ENCODE measurements around the gene CDK5. TPM values are rescaled to one million over a fixed set of nuclear protein-coding genes. Genes with fewer than 3 reads are reported as not detected.
A peak's percentile ranks its signal among the peaks of the same experiment; 100 is the strongest.

CDK5 gene
- total and polyA plus RNA-seq, 10 donors = 6.3 to 17.9 (median 9.7) TPM

DNA sequence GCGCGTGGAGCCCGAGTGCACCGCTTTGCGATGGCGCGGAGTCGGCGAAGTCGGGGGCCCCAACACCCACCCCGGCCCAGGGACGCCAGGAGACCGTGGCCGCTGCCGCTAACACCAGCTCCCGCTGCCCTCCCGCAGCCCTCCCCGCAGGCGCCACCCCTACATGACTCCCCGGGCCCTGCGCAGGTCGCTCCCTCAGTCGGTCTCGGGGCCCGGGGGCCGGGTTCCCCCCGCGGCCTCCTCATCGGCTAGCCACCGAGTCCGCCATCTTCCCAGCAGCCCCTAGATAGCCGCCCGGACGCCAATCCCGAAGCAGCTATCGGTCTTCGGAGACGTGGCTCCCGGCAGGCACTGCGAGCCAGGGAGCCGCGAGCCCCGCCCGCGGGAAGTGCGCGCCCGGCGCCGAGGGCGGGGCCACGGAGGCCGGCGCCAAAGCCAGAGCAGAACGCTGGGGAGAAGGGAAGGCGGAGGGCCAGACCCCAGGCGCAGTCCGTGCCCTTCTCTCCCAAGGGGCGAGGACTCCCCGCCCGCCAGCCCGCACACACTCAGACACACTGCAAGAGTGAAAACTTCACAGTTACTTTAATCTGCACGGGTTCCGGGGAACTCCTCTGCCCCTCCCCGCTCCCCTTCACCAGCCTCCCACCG lies 22.9 kb upstream of the CDK5 start, which contains the start of gene FASTK:
TSS of gene FASTK (minus strand) at position 288 of the 648 bp plus-strand sequence. CDS start at position 245, 43 bp downstream.
- Histone ChIP-seq H3K4me1 (peaks cover 47 to 79% (median 63%) of the 10 kb centered on the region in 6 donors), H3K27me3 (replicated peaks in 1 of 7) (peaks cover 0 to 7% (median 0%) of the 10 kb centered on the region in 7 donors)

DNA sequence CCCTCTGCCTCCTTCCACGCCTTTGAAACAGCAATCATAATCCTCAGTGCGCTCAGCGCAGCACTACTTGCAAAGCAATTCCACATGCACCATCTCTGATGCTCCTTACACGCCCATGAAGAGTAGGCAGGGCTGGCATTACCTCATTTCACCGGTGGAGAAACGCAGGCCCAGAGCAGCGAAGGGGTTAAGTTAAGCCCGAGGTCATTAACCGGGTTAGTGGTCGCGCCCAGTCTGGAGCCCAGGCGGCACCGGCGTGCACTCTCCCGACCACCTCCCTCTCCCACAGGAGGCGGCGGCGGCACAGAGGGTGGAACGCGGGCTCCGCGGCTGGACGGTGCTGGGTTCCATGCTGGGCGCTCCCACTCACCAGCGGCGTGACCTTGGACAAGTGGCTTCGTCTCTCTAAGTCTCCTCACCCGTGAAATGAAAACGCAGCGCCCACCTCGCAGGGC lies 22.4 kb upstream of the CDK5 start:
- peaks cover 43 to 74% (median 58%) of the 10 kb centered on the region in 6 donors for H3K4me1 ChIP-seq
- 1 to 7% (median 2%) methylated on average over 4 to 31 of the region's 31 CpGs for WGBS, 5 donors

More for the DNA sequence above, 22.9 kb upstream of the CDK5 start, which contains the start of gene FASTK:
- Histone ChIP-seq H3K36me3 (peaks cover 0 to 51% (median 16%) of the 10 kb centered on the region in 6 donors), H3K4me3 (peak within 1 kb of the TSS; percentile 81 to 98 (median 92)), H3K27ac (peak within 1 kb of the TSS; percentile 78 to 97 (median 94)), H3K9me3 (no peaks in the 10 kb centered on the region)
- 1 to 3% (median 3%) methylated on average over 26 to 66 of the region's 66 CpGs for WGBS, 5 donors
- peak; percentile 99 for DNase-seq
- intact Hi-C loops (cut with DNase I; ENCODE audit: low total_unique reads) = no loop called here
- TF ChIP-seq POLR2AphosphoS5 (IDR thresholded peaks at IDR 0.05) (peak; percentile 80 to 86 (median 85)), POLR2A (IDR thresholded peaks at IDR 0.05) (no peak)
- TF ChIP-seq, protein P1, sequence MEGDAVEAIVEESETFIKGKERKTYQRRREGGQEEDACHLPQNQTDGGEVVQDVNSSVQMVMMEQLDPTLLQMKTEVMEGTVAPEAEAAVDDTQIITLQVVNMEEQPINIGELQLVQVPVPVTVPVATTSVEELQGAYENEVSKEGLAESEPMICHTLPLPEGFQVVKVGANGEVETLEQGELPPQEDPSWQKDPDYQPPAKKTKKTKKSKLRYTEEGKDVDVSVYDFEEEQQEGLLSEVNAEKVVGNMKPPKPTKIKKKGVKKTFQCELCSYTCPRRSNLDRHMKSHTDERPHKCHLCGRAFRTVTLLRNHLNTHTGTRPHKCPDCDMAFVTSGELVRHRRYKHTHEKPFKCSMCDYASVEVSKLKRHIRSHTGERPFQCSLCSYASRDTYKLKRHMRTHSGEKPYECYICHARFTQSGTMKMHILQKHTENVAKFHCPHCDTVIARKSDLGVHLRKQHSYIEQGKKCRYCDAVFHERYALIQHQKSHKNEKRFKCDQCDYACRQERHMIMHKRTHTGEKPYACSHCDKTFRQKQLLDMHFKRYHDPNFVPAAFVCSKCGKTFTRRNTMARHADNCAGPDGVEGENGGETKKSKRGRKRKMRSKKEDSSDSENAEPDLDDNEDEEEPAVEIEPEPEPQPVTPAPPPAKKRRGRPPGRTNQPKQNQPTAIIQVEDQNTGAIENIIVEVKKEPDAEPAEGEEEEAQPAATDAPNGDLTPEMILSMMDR (IDR thresholded peaks at IDR 0.05 in 8 of 11, conservative IDR thresholded peaks at IDR 0.05 in 3 of 11) = peak in 2 of 11 experiments; percentile 14 to 28

DNA sequence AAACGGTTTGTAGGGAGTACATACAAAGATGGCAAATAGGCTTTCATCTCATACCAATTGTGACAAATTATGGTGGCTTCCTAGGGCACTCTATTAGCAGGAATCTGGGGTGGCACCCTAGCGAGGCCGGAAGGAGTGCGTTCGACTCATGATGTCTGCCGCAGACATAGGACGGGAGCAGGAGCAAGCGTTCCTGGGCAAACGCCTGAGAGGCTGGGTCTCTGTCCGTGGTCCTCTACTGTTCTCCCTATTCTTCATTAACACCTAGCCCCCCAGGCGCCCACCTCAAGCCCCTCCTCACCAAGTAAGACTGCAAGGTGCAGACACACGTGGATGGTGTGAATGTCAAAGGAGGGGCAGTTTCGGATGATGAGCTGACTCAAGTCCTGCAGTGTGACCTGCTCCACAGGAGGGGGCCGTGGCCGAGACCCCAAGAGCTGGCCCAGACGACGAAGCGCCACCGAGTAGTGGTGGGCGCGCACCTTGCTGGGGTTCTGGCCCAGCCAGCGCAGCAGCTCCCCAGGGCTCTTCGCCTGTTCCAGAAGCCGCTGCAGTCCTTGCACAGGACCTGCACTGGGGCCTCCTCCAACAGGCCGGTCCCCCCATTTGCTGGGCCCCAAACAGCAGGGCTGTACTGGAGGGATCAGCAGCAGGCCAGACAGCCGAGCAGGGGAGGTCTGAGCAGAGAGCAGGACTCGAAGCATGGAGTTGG lies 21.7 kb upstream of the CDK5 start:
- Histone ChIP-seq H3K27ac (peak overlapping the region in 4 of 8 donors; percentile 94 to 97 (median 95)), H3K4me3 (peak overlapping the region in 7 of 8 donors; percentile 90 to 98 (median 93)), H3K4me1 (peaks cover 41 to 69% (median 56%) of the 10 kb centered on the region in 6 donors), H3K36me3 (peaks cover 0 to 64% (median 29%) of the 10 kb centered on the region in 6 donors), H3K9me3 (no peaks in the 10 kb centered on the region), H3K27me3 (replicated peaks in 1 of 7) (no peaks in the 10 kb centered on the region)
- WGBS, 5 donors = 81 to 90% (median 85%) methylated on average over 17 to 27 of the region's 27 CpGs
- TF ChIP-seq POLR2AphosphoS5 (IDR thresholded peaks at IDR 0.05) (no peak), POLR2A (IDR thresholded peaks at IDR 0.05) (no peak)
- TF ChIP-seq, protein P1 (IDR thresholded peaks at IDR 0.05 in 8 of 11, conservative IDR thresholded peaks at IDR 0.05 in 3 of 11) = no peak
- intact Hi-C loops (cut with DNase I; ENCODE audit: low total_unique reads) = no loop called here
- peak; percentile 83 for DNase-seq

More for the DNA sequence above, 22.4 kb upstream of the CDK5 start:
- Histone ChIP-seq H3K36me3 (peaks cover 0 to 57% (median 21%) of the 10 kb centered on the region in 6 donors), H3K27ac (peak overlapping the region; percentile 78 to 97 (median 94)), H3K9me3 (no peaks in the 10 kb centered on the region), H3K27me3 (replicated peaks in 1 of 7) (peaks cover 0 to 1% (median 0%) of the 10 kb centered on the region in 7 donors), H3K4me3 (peak overlapping the region; percentile 81 to 98 (median 92))
- intact Hi-C loops (cut with DNase I; ENCODE audit: low total_unique reads) = no loop called here
- no peak for TF ChIP-seq POLR2AphosphoS5 (IDR thresholded peaks at IDR 0.05)
- TF ChIP-seq, protein P1 (IDR thresholded peaks at IDR 0.05 in 8 of 11, conservative IDR thresholded peaks at IDR 0.05 in 3 of 11) = no peak
- TF ChIP-seq POLR2A (IDR thresholded peaks at IDR 0.05) = no peak
- no peak for DNase-seq

All from spleen (tissue), 11 donors.